ENCODE data around the gene THUMPD3.

THUMPD3 gene

DNA sequence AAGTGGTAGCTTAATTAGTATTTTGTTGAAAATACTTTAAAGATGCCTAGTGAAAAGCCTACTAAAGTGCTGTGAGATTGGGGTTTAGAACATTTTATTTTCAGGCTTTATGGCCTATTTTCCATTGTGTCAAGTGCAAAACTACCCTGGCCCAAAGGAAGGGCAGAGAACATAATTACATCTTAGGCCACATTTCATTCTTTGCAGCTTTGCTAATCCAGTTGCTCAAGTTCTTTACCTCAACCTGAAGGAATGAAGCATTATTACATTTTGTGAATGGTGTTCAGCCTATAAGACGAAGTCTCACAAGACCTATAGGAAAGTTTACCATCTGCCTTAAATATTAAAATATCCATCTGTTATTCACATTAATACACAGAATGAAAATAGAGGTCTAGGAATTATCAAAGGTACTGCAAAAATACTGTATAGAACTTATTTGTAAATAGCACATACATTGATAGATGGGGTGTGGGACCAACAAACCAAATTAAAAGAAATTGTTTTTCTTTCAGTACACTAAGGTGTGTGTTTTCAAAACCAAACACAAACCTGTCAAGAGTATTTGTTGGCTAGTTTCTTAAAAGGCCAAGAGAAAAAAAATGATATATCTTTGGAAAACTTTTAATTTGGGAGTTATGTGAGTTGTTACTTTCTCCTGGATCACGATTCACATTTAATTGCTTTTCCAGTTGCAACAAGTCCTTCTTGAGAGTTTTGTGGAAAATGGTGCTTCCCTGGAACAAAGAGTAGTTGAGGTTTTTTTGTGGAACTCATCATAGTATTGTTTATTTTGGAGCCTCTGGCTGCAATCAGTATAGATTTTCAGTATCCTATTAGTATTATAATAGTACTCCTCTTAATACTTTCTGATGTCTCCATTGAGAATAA lies 22.6 kb downstream of the THUMPD3 start:
- no peak overlapping the region for H3K4me3 ChIP-seq (ENCODE audit: low read length)
- DNase-seq (ENCODE audit: low read depth): no peak
- TF ChIP-seq, protein P1, sequence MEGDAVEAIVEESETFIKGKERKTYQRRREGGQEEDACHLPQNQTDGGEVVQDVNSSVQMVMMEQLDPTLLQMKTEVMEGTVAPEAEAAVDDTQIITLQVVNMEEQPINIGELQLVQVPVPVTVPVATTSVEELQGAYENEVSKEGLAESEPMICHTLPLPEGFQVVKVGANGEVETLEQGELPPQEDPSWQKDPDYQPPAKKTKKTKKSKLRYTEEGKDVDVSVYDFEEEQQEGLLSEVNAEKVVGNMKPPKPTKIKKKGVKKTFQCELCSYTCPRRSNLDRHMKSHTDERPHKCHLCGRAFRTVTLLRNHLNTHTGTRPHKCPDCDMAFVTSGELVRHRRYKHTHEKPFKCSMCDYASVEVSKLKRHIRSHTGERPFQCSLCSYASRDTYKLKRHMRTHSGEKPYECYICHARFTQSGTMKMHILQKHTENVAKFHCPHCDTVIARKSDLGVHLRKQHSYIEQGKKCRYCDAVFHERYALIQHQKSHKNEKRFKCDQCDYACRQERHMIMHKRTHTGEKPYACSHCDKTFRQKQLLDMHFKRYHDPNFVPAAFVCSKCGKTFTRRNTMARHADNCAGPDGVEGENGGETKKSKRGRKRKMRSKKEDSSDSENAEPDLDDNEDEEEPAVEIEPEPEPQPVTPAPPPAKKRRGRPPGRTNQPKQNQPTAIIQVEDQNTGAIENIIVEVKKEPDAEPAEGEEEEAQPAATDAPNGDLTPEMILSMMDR (conservative IDR thresholded peaks at IDR 0.05; ENCODE audit: low read length): no peak

DNA sequence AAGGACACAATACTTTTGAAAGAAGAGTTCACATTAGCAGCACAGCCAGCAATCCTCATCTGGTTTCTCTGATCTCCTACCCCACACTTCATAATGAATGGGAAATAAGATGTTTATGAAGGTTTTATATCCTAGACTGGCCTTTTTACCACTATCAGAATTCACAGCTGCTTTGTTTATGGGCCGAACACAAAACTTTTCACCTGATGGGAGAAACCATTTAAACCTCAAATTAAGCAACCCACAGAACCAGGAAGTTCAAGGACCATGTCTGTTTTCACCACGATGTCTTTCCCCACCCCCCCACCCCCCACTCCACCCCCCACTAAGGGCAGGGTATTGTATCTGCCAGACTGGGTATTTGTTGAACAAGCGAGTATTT lies 23.2 kb downstream of the THUMPD3 start:
- TF ChIP-seq, protein P1 (conservative IDR thresholded peaks at IDR 0.05; ENCODE audit: low read length): no peak
- no peak overlapping the region for H3K4me3 ChIP-seq (ENCODE audit: low read length)
- DNase-seq (ENCODE audit: low read depth): no peak

- TF ChIP-seq, protein P1 (conservative IDR thresholded peaks at IDR 0.05; ENCODE audit: low read length): no peak
- no peak for DNase-seq (ENCODE audit: low read depth)
- no peak overlapping the region for H3K4me3 ChIP-seq (ENCODE audit: low read length)
Observed at GRCh38 chr3:9386501-9387321, 23.9 kb downstream of the THUMPD3 start.

DNA sequence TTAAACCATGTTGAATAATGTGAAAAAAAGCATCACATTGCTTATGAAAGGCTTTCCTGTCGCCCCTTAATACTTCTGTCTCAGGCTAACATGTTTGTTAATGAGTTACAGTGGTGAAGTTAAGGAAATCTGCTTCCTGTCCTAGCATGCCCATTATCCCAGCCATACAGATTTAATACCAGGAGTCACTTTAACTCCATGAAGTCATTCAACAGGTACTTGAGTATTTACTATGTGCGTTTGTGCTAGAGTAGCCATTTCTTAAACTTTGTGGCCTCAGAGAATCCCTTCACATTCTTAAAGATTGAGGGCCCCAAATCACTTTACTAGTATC lies 24.4 kb downstream of the THUMPD3 start:
- DNase-seq (ENCODE audit: low read depth): no peak
- TF ChIP-seq, protein P1 (conservative IDR thresholded peaks at IDR 0.05; ENCODE audit: low read length): no peak
- H3K4me3 ChIP-seq (ENCODE audit: low read length): no peak overlapping the region

GRCh38 chr3:9388142-9388541 lies 25.3 kb downstream of the THUMPD3 start:
- TF ChIP-seq, protein P1 (conservative IDR thresholded peaks at IDR 0.05; ENCODE audit: low read length): no peak
- no peak overlapping the region for H3K4me3 ChIP-seq (ENCODE audit: low read length)
- DNase-seq (ENCODE audit: low read depth): no peak

DNA sequence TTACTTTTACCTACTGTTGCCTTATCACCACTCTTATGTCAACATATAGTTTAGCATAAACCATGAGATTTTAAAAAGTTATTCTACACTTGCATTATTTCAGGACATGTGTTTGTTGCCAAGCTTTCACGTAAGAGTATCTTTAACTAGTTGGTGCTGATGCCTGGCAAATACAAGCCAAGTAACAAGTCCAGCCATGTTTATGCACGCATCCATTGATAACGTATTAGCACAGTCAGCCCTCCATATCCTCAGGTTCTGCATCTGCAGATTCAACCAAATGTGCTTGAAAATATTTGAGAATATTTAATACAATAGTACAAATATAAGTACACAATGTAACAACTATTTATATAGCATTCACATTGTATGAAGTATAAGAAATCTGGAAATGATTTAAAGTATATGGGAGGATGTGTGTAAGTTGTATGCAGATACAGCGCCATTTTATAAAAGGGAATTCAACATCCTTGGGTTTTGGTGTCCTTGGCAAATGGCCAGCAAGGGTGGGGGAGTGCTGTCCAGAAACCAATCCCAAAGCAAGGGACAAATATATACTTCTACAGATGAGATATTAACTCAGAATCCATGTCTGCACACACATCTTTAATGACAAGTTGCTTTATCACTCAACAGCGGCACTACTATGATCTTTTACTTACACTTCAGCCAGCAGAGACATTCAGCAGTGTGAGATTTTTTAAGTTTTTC lies 25.9 kb downstream of the THUMPD3 start:
- no peak for DNase-seq (ENCODE audit: low read depth)
- TF ChIP-seq, protein P1 (conservative IDR thresholded peaks at IDR 0.05; ENCODE audit: low read length): no peak
- H3K4me3 ChIP-seq (ENCODE audit: low read length): no peak overlapping the region
